ENCODE results near the gene ARHGEF37.

DNA sequence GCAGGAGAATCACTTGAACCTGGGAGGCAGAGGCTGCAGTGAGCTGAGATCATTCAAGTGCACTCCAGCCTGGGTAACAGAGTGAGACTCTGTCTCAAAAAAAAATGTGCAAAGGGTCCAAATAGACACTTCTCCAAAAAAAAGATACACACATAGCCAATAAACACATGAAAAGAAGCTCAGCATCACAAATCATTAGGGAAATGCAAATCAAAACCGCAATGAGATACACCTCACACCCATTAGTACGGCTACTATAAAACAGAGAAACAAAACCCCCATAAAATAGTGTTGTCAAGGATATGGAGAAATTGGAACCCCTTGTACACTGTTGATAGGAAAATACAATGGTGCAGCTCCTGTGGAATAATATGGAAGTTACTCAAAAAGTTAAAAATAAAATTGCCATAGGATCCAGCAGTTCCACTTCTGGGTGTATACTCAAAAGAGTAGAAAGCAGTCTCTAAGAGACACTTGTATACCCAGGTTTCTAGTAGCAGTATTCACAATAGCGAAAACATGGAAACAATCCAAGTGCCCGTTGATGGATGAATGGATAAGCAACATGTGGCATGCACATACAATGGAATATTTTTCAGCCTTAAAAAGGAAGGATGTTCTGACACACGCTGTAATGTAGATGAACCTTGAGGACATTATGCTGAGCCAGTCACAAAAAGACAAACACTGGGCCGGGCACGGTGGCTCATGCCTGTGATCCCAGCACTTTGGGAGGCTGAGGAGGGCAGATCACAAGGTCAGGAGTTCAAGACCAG is 91.6 kb downstream of the ARHGEF37 start:
- TF ChIP-seq FOXM1 (IDR thresholded peaks at IDR 0.05; ENCODE audit: borderline replicate concordance) (no peak), L3MBTL2 (conservative IDR thresholded peaks at IDR 0.05) (no peak), LEF1 (IDR thresholded peaks at IDR 0.05; ENCODE audit: borderline replicate concordance) (no peak), BHLHE40 (IDR thresholded peaks at IDR 0.05; ENCODE audit: borderline replicate concordance) (no peak), FOXK2 (IDR thresholded peaks at IDR 0.05) (no peak)
- TF ChIP-seq, protein P1, sequence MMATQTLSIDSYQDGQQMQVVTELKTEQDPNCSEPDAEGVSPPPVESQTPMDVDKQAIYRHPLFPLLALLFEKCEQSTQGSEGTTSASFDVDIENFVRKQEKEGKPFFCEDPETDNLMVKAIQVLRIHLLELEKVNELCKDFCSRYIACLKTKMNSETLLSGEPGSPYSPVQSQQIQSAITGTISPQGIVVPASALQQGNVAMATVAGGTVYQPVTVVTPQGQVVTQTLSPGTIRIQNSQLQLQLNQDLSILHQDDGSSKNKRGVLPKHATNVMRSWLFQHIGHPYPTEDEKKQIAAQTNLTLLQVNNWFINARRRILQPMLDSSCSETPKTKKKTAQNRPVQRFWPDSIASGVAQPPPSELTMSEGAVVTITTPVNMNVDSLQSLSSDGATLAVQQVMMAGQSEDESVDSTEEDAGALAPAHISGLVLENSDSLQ (IDR thresholded peaks at IDR 0.05), result no peak
